BLaER1 treated with 17β-estradiol and CSF1 and Interleukin-3, amounts not matched to agents 10 nM and 100 nM (cell line): ENCODE measurements around the gene FAM133A.

Source experiments
- H3K27ac ChIP-seq, 11 experiments: shearing (Covaris generic); formaldehyde crosslinking; 2 replicates each; pipeline ENCODE4 v1.8.1; 2022
- H3K27me3 ChIP-seq, 11 experiments: shearing (Covaris generic); formaldehyde crosslinking; 2 replicates each; pipeline ENCODE4 v1.8.1; 2022
- H3K36me3 ChIP-seq, 11 experiments: shearing (Covaris generic); formaldehyde crosslinking; 2 replicates each; pipeline ENCODE4 v1.8.1; 2022
- H3K4me1 ChIP-seq, 10 experiments: shearing (Covaris generic); formaldehyde crosslinking; 2 replicates each; pipeline ENCODE4 v1.8.1; 2022
- H3K4me2 ChIP-seq, 11 experiments: shearing (Covaris generic); formaldehyde crosslinking; 2 replicates each; pipeline ENCODE4 v1.8.1; 2022
- H3K4me3 ChIP-seq, 10 experiments: shearing (Covaris generic); formaldehyde crosslinking; 2 replicates each; pipeline ENCODE4 v1.8.1; 2022
- H3K9ac ChIP-seq, 11 experiments: shearing (Covaris generic); formaldehyde crosslinking; 2 replicates each; pipeline ENCODE4 v1.8.1; 2022
- H3K9me3 ChIP-seq, 11 experiments: shearing (Covaris generic); formaldehyde crosslinking; replicated peaks in 1 of 11; 2 replicates each; pipeline ENCODE4 v1.8.1; 2022
- H4K20me1 ChIP-seq, 11 experiments: shearing (Covaris generic); formaldehyde crosslinking; 2 replicates each; pipeline ENCODE4 v1.8.1; 2022
- Cebpa-rat ChIP-seq, 11 experiments: shearing (Covaris generic); IDR thresholded peaks; 2 replicates each; pipeline ENCODE4 v1.8.1; 2022

FAM133A gene

DNA sequence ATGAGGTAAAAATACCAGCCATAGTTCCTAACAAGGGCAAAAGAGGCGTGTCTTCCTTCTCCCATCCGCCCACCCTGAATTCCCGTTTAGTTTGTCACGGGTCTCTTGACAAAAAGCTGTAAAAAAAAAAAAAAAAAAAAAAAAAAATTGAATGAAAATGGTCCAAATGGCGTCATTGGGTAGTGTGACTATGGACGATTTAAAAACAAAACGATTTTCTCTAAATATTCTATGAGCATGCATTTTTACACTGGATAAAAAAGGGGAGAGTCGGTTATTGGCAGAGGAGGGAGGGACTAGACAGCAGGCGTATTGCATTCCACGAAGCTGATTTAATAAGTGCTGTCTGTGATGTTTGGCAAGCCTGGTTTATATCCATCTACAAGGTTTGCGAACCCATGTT lies at the start of gene FAM133A:
FAM133A (plus strand) TSS at position 338 of the 403 bp plus-strand sequence. CDS start 35,214 bp downstream, outside the sequence.
- TF ChIP-seq Cebpa-rat (IDR thresholded peaks at IDR 0.05): no peak
- Histone ChIP-seq H3K36me3 (no peaks in the 10 kb centered on the region), H3K27me3 (peaks cover 64 to 98% (median 94%) of the 10 kb centered on the region in 11 experiments), H3K27ac (no peak within 1 kb of the TSS), H3K9ac (no peak within 1 kb of the TSS), H3K4me2 (no peak within 1 kb of the TSS), H4K20me1 (peaks cover 0 to 7% (median 0%) of the 10 kb centered on the region in 11 experiments; a peak in 4 of 22 replicates), H3K9me3 (peaks cover 0 to 14% (median 8%) of the 10 kb centered on the region in 11 experiments; a peak in 15 of 22 replicates), H3K4me1 (no peaks in the 10 kb centered on the region), H3K4me3 (no peak within 1 kb of the TSS)

DNA sequence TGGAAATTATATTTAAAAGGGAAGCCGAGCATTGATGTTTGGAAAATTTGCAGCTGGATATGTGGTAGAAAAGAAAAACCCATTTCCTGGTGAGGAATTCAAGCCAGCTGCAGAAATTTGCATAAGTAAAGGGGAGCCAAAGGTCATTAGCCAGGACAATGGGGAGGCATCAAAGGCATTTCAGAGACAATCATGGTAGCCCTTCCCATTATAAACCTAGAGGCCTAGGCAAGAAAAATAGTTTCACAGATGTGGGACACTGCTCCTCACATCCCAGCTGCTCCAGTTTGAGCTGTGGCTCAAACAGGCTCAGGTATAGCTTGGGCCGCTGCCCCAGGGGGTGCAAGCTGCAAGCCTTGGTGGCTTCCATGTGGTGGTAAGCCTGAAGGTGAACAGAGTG lies 36.4 kb upstream of the FAM133A start:
- no peak overlapping the region for H3K4me3 ChIP-seq
- no peaks in the 10 kb centered on the region for H3K36me3 ChIP-seq
- H4K20me1 ChIP-seq: no peaks in the 10 kb centered on the region
- TF ChIP-seq Cebpa-rat (IDR thresholded peaks at IDR 0.05): no peak
- H3K4me2 ChIP-seq: no peak overlapping the region
- H3K4me1 ChIP-seq: no peaks in the 10 kb centered on the region
- H3K27ac ChIP-seq: no peak overlapping the region
- peaks cover 0 to 22% (median 5%) of the 10 kb centered on the region in 11 experiments; a peak in 10 of 22 replicates for H3K9me3 ChIP-seq
- H3K27me3 ChIP-seq: peaks cover 22 to 66% (median 52%) of the 10 kb centered on the region in 11 experiments; a peak in 19 of 22 replicates
- H3K9ac ChIP-seq: no peak overlapping the region

- no peak overlapping the region for H3K9ac ChIP-seq
- no peak for TF ChIP-seq Cebpa-rat (IDR thresholded peaks at IDR 0.05)
- H3K4me3 ChIP-seq: no peak overlapping the region
- no peak overlapping the region for H3K27ac ChIP-seq
- no peaks in the 10 kb centered on the region for H4K20me1 ChIP-seq
- H3K4me1 ChIP-seq: no peaks in the 10 kb centered on the region
- H3K9me3 ChIP-seq: peaks cover 5 to 16% (median 12%) of the 10 kb centered on the region in 11 experiments; a peak in 16 of 22 replicates
- H3K27me3 ChIP-seq: peaks cover 48 to 98% (median 87%) of the 10 kb centered on the region in 11 experiments; a peak in 21 of 22 replicates
- H3K36me3 ChIP-seq: no peaks in the 10 kb centered on the region
- H3K4me2 ChIP-seq: no peak overlapping the region
Measured at GRCh38 chrX:93649381-93649780, 24.6 kb upstream of the FAM133A start.

GRCh38 chrX:93660575-93660974 lies 13.4 kb upstream of the FAM133A start:
- Histone ChIP-seq H3K4me1 (no peaks in the 10 kb centered on the region), H3K4me3 (no peak overlapping the region), H3K9ac (no peak overlapping the region), H3K4me2 (no peak overlapping the region), H3K9me3 (no peaks in the 10 kb centered on the region), H3K27me3 (peaks cover 62 to 99% (median 91%) of the 10 kb centered on the region in 11 experiments), H3K36me3 (no peaks in the 10 kb centered on the region), H3K27ac (no peak overlapping the region), H4K20me1 (no peaks in the 10 kb centered on the region; a peak in 3 of 22 replicates)
- TF ChIP-seq Cebpa-rat (IDR thresholded peaks at IDR 0.05): no peak

- Histone ChIP-seq H3K27me3 (peaks cover 66 to 98% (median 94%) of the 10 kb centered on the region in 11 experiments), H3K4me3 (no peak within 1 kb of the TSS)
Measured at GRCh38 chrX:93673056-93673868, 744 bp upstream of the FAM133A start, which contains the start of gene NAP1L3. Gene NAP1L3, minus strand, starts transcription at chrX:93673578. Its CDS starts 274 bp downstream, at chrX:93673304.

GRCh38 chrX:93695981-93696380 lies 22.0 kb downstream of the FAM133A start:
- Histone ChIP-seq H3K36me3 (no peaks in the 10 kb centered on the region), H4K20me1 (no peaks in the 10 kb centered on the region), H3K9ac (no peak overlapping the region), H3K4me1 (no peaks in the 10 kb centered on the region), H3K4me2 (no peak overlapping the region), H3K27me3 (peaks cover 65 to 96% (median 89%) of the 10 kb centered on the region in 11 experiments), H3K4me3 (no peak overlapping the region), H3K9me3 (0 out of 22 replicates have a peak, but pooled peaks cover 0 to 4% (median 0%) of the 10 kb centered on the region in 11 experiments), H3K27ac (no peak overlapping the region)
- TF ChIP-seq Cebpa-rat (IDR thresholded peaks at IDR 0.05): no peak

More at GRCh38 chrX:93673056-93673868, 744 bp upstream of the FAM133A start, which contains the start of gene NAP1L3:
- TF ChIP-seq Cebpa-rat (IDR thresholded peaks at IDR 0.05): no peak
- peaks cover 0 to 14% (median 8%) of the 10 kb centered on the region in 11 experiments; a peak in 15 of 22 replicates for H3K9me3 ChIP-seq
- H3K27ac ChIP-seq: no peak within 1 kb of the TSS
- H3K4me2 ChIP-seq: no peak within 1 kb of the TSS
- H3K9ac ChIP-seq: no peak within 1 kb of the TSS
- no peaks in the 10 kb centered on the region for H3K4me1 ChIP-seq
- no peaks in the 10 kb centered on the region for H3K36me3 ChIP-seq
- peaks cover 0 to 7% (median 0%) of the 10 kb centered on the region in 11 experiments; a peak in 3 of 22 replicates for H4K20me1 ChIP-seq

DNA sequence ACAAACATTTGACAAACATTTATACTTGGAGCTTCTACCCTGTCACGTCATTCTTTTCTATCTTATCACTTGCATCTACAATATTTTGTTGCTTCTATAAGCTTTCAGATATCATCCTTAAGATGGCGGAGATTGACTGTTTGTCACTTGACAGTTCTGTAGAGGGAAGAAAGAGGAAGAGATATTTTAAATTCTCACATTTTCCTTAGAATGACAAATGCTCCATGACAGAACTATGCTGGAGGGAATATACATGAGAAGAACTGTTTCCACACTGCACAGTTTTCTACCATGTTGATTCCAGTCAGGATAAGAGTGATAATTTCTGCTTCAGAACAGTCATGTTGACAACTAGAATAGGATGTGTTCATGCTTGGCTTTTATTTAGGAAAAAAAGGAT lies 29.7 kb downstream of the FAM133A start:
- no peaks in the 10 kb centered on the region for H3K36me3 ChIP-seq
- no peak overlapping the region for H3K27ac ChIP-seq
- no peaks in the 10 kb centered on the region for H3K9me3 ChIP-seq
- no peak overlapping the region for H3K4me2 ChIP-seq
- H3K4me3 ChIP-seq: no peak overlapping the region
- H4K20me1 ChIP-seq: no peaks in the 10 kb centered on the region
- no peaks in the 10 kb centered on the region for H3K4me1 ChIP-seq
- TF ChIP-seq Cebpa-rat (IDR thresholded peaks at IDR 0.05): no peak
- peaks cover 65 to 100% (median 97%) of the 10 kb centered on the region in 11 experiments for H3K27me3 ChIP-seq
- H3K9ac ChIP-seq: no peak overlapping the region

DNA sequence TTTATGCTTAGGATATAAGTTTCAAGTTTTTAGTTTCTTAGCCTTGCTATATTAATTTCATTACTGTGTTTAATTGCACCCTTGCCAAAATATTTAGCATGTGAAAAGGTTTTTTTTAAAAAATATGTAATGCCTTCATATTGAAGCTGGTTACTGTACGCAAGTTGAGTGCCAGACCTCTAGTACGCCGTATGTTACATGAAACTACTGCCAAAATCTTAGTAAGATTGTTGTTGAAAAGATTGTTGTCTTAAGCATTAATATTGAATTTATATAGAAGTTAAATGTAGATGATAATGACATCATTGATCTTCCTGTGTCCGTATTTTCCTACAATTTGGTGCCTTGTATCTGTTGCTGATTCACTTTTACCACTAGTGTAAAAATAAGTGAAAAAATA lies 37.1 kb downstream of the FAM133A start:
- no peak overlapping the region for H3K9ac ChIP-seq

DNA sequence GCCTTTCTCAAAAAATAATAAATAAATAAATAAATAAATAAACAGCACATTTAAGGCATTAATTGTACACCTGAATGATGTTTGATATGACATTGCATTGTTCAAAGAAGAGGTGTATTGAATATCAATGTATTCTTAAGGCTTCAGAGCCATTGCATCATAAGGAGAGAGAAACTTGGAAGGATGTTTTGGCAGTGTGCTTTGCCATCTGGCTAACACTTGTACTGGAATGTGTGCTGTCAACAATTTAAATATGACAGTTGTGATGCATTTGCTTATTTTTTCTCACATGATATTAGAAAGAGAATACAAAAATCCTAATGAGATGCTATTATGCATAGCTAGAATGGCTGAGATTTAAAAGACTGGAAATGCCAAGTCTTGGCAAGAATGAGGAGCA lies 67.8 kb downstream of the FAM133A start:
- Histone ChIP-seq H3K9me3 (no peaks in the 10 kb centered on the region), H3K9ac (no peak overlapping the region), H3K4me2 (no peak overlapping the region), H3K4me3 (no peak overlapping the region), H3K4me1 (no peaks in the 10 kb centered on the region), H3K27me3 (peaks cover 62 to 99% (median 84%) of the 10 kb centered on the region in 11 experiments), H3K27ac (no peak overlapping the region), H3K36me3 (no peaks in the 10 kb centered on the region), H4K20me1 (no peaks in the 10 kb centered on the region; a peak in 2 of 22 replicates)
- no peak for TF ChIP-seq Cebpa-rat (IDR thresholded peaks at IDR 0.05)

More for the DNA sequence above, 37.1 kb downstream of the FAM133A start:
- Histone ChIP-seq H3K9me3 (no peaks in the 10 kb centered on the region), H3K36me3 (no peaks in the 10 kb centered on the region), H3K27ac (no peak overlapping the region), H3K4me2 (no peak overlapping the region), H3K4me3 (no peak overlapping the region), H3K27me3 (peaks cover 68 to 100% (median 87%) of the 10 kb centered on the region in 11 experiments), H3K4me1 (no peaks in the 10 kb centered on the region), H4K20me1 (no peaks in the 10 kb centered on the region; a peak in 1 of 22 replicates)
- TF ChIP-seq Cebpa-rat (IDR thresholded peaks at IDR 0.05): no peak
